H1 (cell line): ENCODE measurements around the gene LILRB2. TPM values are rescaled to one million over a fixed set of nuclear protein-coding genes. Genes with fewer than 3 reads are reported as not detected.

Source experiments
- CEBPB ChIP-seq: IDR thresholded peaks from 2 replicates; pipeline ENCODE4 v1.6.1; 2012; ENCODE audit warnings: low read depth, low read length
- polyA plus RNA-seq, 7 experiments: library from polyadenylated mRNA; depleted of rRNA in 3 of 7; stranded (reverse) in 5 of 7; unstranded in 2 of 7; fragments of >200 nt in 5 of 7; fragments of 200-250 nt in 2 of 7; gene quantifications; 1 replicate in 5 of 7; 2 replicates in 1 of 7; 4 replicates in 1 of 7; pipeline versions ENCODE4 v1.2.1 to v1.2.3, GENCODE V29; 2011 to 2013; ENCODE audit warnings: missing spikeins in 2 of 7, mixed read lengths in 2 of 7
- total RNA-seq: library from RNA; stranded (reverse); fragmentation: NEBNext Ultra II Directional; extraction: Animal tissue kit (Norgen Biotek cat#: 25700); gene quantifications from 2 replicates; pipeline ENCODE4 v1.2.1, GENCODE V29; 2021

The LILRB2 gene
- total and polyA plus RNA-seq, 2 of the 8 experiments (the other 6 are each of a cell fraction or from before 2014, with no cell fraction given) = not detected

DNA sequence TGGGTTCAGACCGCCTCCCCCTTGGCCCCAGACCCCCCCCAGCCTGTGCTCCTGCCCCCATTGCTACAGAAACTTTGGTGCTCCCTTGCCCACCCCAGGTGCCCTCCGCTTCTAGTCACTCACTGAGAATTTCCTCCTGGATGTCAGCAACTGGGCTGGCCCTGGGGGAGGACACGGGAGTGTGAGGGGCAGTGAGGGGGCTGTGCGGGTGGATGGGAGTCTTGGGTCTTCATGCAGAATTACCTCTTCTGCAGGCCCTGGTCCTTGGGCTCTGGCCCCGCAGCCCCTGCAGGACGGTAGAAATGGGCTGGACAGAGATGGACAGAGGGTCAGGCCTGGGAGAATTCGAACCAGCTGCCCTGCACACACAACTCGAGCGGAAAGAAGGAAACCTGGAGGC is 28.7 kb downstream of the LILRB2 start (continued):
- TF ChIP-seq CEBPB = no peak
